ENCODE data around the gene GALNT14. TPM values are rescaled to one million over a fixed set of nuclear protein-coding genes. Genes with fewer than 3 reads are reported as not detected.

The GALNT14 gene
- polyA plus RNA-seq, 1 experiment, result 0.07 TPM

DNA sequence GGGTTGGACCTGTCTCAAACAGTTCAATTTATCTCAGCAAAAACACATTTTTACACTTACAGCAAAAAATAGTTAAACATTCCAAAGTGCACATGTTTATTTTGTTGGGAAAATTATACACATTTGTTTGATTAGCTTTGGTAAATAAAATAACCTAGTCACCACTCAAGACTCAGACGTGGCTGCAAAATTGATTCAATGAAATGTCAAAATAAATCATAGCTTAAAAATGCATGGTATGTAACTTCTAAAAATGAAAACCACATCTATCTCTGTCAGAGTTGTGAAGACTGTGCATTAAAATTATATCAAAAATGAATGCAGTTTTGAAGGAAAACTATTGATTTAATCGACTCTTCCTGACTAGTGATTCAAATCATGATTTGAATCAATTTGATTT, 56.7 kb downstream of the GALNT14 start:
- no peaks in the 10 kb centered on the region for H3K27me3 ChIP-seq (ENCODE audit: control insufficient read depth, insufficient read depth, low read length)
- no peak overlapping the region for H3K4me3 ChIP-seq (ENCODE audit: low read depth, low read length)
- ChIA-PET POLR2A (no interaction called here), CTCF (no interaction called here)
- H3K27ac ChIP-seq (ENCODE audit: low read depth, low read length), result no peak overlapping the region
- H3K9me3 ChIP-seq (ENCODE audit: control insufficient read depth, insufficient read depth, low read length), result no peaks in the 10 kb centered on the region
- no peak for DNase-seq (ENCODE audit: low read depth, low spot score)
- no peak for TF ChIP-seq CTCF (IDR thresholded peaks at IDR 0.05; ENCODE audit: low read depth, low read length)

GRCh38 chr2:31080361-31080760, 57.9 kb downstream of the GALNT14 start:
- no peaks in the 10 kb centered on the region for H3K27me3 ChIP-seq (ENCODE audit: control insufficient read depth, insufficient read depth, low read length)
- DNase-seq (ENCODE audit: low read depth, low spot score), result no peak
- H3K4me3 ChIP-seq (ENCODE audit: low read depth, low read length), result no peak overlapping the region
- no peak overlapping the region for H3K27ac ChIP-seq (ENCODE audit: low read depth, low read length)
- H3K9me3 ChIP-seq (ENCODE audit: control insufficient read depth, insufficient read depth, low read length), result no peaks in the 10 kb centered on the region
- ChIA-PET POLR2A (no interaction called here), CTCF (no interaction called here)
- TF ChIP-seq CTCF (IDR thresholded peaks at IDR 0.05; ENCODE audit: low read depth, low read length), result no peak

DNA sequence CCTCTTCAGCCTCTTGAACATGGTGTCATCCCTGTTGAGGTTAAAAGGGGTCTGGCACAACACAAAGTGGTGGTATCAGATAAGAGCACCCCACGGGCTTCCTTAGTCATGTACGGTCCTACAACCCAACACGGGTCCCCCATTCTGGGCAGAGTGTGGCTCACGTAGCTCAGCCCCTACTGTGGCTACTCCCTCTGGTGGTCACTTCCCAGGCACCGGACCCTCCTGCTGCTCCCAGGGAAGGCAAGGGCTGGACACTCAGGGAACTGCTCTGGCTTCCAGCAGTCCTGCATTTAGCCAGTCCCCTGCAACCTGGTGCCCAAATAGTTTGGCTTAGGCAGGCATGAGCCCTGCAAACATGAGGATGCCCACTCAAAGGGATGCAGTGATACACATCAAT, 58.6 kb downstream of the GALNT14 start:
- TF ChIP-seq CTCF (IDR thresholded peaks at IDR 0.05; ENCODE audit: low read depth, low read length), result peak; percentile 30
- H3K9me3 ChIP-seq (ENCODE audit: control insufficient read depth, insufficient read depth, low read length), result no peaks in the 10 kb centered on the region
- CTCF ChIA-PET, result interaction anchor here (0.8 kb wide), 1 partner anchor 10 kb away, joined by 3 read pairs; no protein-coding TSS in a partner anchor

GRCh38 chr2:31078579-31079105, 59.6 kb downstream of the GALNT14 start:
- no peaks in the 10 kb centered on the region for H3K27me3 ChIP-seq (ENCODE audit: control insufficient read depth, insufficient read depth, low read length)
- CTCF ChIA-PET, result interaction anchor here (0.8 kb wide), 1 partner anchor 9 kb away, joined by 3 read pairs; no protein-coding TSS in a partner anchor

More for the DNA sequence above, 58.6 kb downstream of the GALNT14 start:
- H3K4me3 ChIP-seq (ENCODE audit: low read depth, low read length), result no peak overlapping the region
- H3K27me3 ChIP-seq (ENCODE audit: control insufficient read depth, insufficient read depth, low read length), result no peaks in the 10 kb centered on the region
- POLR2A ChIA-PET, result no interaction called here
- no peak overlapping the region for H3K27ac ChIP-seq (ENCODE audit: low read depth, low read length)
- no peak for DNase-seq (ENCODE audit: low read depth, low spot score)

DNA sequence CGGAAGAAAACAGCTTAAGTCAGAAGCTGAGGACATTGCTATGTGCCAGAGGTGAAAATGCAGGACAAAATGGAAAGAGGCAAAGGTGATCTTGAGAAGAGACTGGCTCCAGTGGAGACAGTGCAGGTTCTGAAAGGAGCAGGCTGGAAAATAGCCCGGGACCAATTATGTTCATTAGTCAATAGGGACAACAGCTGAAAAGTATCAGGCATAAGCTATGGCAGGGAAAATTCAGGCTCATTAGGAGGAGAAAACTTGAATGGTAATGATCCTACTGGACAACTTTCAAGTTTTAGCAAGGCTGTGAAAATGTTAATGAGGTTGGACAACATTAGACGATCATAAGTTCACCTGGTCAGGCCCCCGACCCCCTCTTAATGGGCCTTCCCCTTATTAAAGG, 60.2 kb downstream of the GALNT14 start:
- no peak for TF ChIP-seq CTCF (IDR thresholded peaks at IDR 0.05; ENCODE audit: low read depth, low read length)
- Histone ChIP-seq H3K27me3 (ENCODE audit: control insufficient read depth, insufficient read depth, low read length) (no peaks in the 10 kb centered on the region), H3K27ac (ENCODE audit: low read depth, low read length) (no peak overlapping the region), H3K9me3 (ENCODE audit: control insufficient read depth, insufficient read depth, low read length) (no peaks in the 10 kb centered on the region), H3K4me3 (ENCODE audit: low read depth, low read length) (no peak overlapping the region)
- DNase-seq (ENCODE audit: low read depth, low spot score), result no peak
- POLR2A ChIA-PET, result no interaction called here
- CTCF ChIA-PET, result no interaction called here

More at GRCh38 chr2:31078579-31079105, 59.6 kb downstream of the GALNT14 start:
- DNase-seq (ENCODE audit: low read depth, low spot score), result no peak
- Histone ChIP-seq H3K9me3 (ENCODE audit: control insufficient read depth, insufficient read depth, low read length) (no peaks in the 10 kb centered on the region), H3K4me3 (ENCODE audit: low read depth, low read length) (no peak overlapping the region), H3K27ac (ENCODE audit: low read depth, low read length) (no peak overlapping the region)
- POLR2A ChIA-PET, result no interaction called here
- no peak for TF ChIP-seq CTCF (IDR thresholded peaks at IDR 0.05; ENCODE audit: low read depth, low read length)
